DOHH2 (cell line): ENCODE results near the gene TGFBR2.

Source experiments
- CTCF ChIP-seq: fragments of 200-600 bp; sonication (generic); IDR thresholded peaks from one replicate; pipeline ENCODE4 v1.5.1; 2014; ENCODE audit warnings: antibody characterized with exemption, mild to moderate bottlenecking, low read depth, low read length; ENCODE audit not compliant: poor library complexity, severe bottlenecking
- EZH2phosphoT487 ChIP-seq: fragments of 200-600 bp; sonication (generic); IDR thresholded peaks from 2 replicates; pipeline ENCODE4 v1.6.1; 2017; ENCODE audit warnings: borderline replicate concordance, mild to moderate bottlenecking, antibody characterized with exemption, low read length, moderate library complexity, mixed read lengths

GRCh38 chr3:30673425-30674341, 67.3 kb downstream of the TGFBR2 start:
- TF ChIP-seq CTCF (no peak), EZH2phosphoT487 (no peak)
